ENCODE data around the gene CMIP. TPM values are rescaled to one million over a fixed set of nuclear protein-coding genes. Genes with fewer than 3 reads are reported as not detected.

Gene CMIP
- total and polyA plus RNA-seq, 10 of the 15 experiments (the other 5 are each of a cell fraction or from before 2014, with no cell fraction given) = 1.2 to 43.2 (median 4.4) TPM

- WGBS (ENCODE audit: insufficient coverage, insufficient replicate concordance, low lambda C conversion rate, missing lambda C conversion rate) = 91% methylated on average over 11 of the region's 11 CpGs
- TF ChIP-seq YBX1 (IDR thresholded peaks at IDR 0.05) = no peak
- no peak for TF ChIP-seq BMI1 (IDR thresholded peaks at IDR 0.05; ENCODE audit: borderline replicate concordance)
- no peak for TF ChIP-seq RCOR1 (conservative IDR thresholded peaks at IDR 0.05; ENCODE audit: low read depth, low read length)
- TF ChIP-seq CEBPZ (IDR thresholded peaks at IDR 0.05; ENCODE audit: low read depth, low read length) = no peak
- TF ChIP-seq CREM (IDR thresholded peaks at IDR 0.05; ENCODE audit: low read depth) = no peak
- TF ChIP-seq RBBP5 (conservative IDR thresholded peaks at IDR 0.05) = no peak
- TF ChIP-seq WRNIP1 (IDR thresholded peaks at IDR 0.05; ENCODE audit: borderline replicate concordance, low read depth, low read length) = no peak
- Histone ChIP-seq H4K20me1 (ENCODE audit: control insufficient read depth, insufficient read depth) (no peaks in the 10 kb centered on the region), H3K4me2 (ENCODE audit: control insufficient read depth, insufficient read depth) (no peak overlapping the region), H3K4me3 (no peak overlapping the region), H3K4me1 (ENCODE audit: control insufficient read depth, insufficient read depth, low read length) (peaks cover 20% of the 10 kb centered on the region), H3K79me2 (ENCODE audit: control insufficient read depth, insufficient read depth, low read length) (no peaks in the 10 kb centered on the region), H3K9me3 (replicated peaks; ENCODE audit: control insufficient read depth, insufficient read depth, low read length) (no peaks in the 10 kb centered on the region), H3K36me3 (ENCODE audit: control insufficient read depth in 2 of 2, insufficient read depth in 2 of 2, low read length in 1 of 2) (peaks cover 6 to 27% of the 10 kb centered on the region in 2 experiments; a peak in 3 of 4 replicates), H3K27ac (ENCODE audit: control insufficient read depth, insufficient read depth) (no peak overlapping the region), H3K27me3 (replicated peaks in 1 of 2; ENCODE audit: control insufficient read depth in 2 of 2, insufficient read depth in 2 of 2, low read length in 1 of 2) (no peaks in the 10 kb centered on the region), H3K9ac (ENCODE audit: control insufficient read depth, insufficient read depth, low read length) (no peak overlapping the region), H2AFZ (ENCODE audit: control insufficient read depth, low read depth, low read length) (no peak overlapping the region)
- BruUV-seq (replicated peaks) = no TSS peak
- intact Hi-C loops (cut with micrococcal nuclease; ENCODE audit: unreplicated experiment) (no loop called here), in situ Hi-C loops (cut with MboI) (no loop called here)
- FAIRE-seq (no peak), ATAC-seq (no peak), DNase-seq (ENCODE audit: low read depth, low spot score) (no peak)
- ChIA-PET POLR2A (no interaction called here), SMC1A (ENCODE audit: uncharacterized antibody, unreplicated experiment) (interaction anchor here (1.4 kb wide), 1 partner anchor 114 kb away, joined by 3 read pairs; no protein-coding TSS in a partner anchor), CTCF (no interaction called here), RAD21 (ENCODE audit: unreplicated experiment) (no interaction called here)
These were observed 174.1 kb downstream of the CMIP start for GRCh38 chr16:81618661-81619060.

Measured in GM12878 (cell line).